ENCODE data around the gene OBSL1.

DNA sequence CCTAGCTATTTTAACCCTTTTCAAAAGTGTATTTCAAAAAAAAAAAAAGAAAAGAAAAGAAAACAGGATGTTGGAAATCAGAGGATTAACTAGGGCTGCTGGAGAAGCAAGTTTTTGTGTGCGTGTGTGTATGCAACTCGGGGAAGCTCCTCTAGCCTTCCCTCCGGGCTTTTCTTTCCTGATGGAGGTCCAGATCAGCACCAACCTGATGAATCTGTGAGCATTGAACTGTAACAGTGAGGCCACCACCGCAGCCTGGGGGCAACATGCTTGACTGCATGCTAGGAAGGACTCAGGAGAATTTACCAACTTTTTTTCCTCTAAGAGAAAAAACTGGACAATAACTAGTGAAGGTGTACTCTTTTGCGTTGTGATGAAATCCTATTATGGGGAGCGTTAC lies 2.3 kb downstream of the OBSL1 start:
- TF ChIP-seq EZH2phosphoT487 (IDR thresholded peaks at IDR 0.05; ENCODE audit: insufficient read depth, low read depth) (no peak), EZH2 (IDR thresholded peaks at IDR 0.05; ENCODE audit: insufficient read depth, poor library complexity, severe bottlenecking) (no peak)

All from GM23248 (cell line).